ENCODE measurements around the gene POLR1E.

DNA sequence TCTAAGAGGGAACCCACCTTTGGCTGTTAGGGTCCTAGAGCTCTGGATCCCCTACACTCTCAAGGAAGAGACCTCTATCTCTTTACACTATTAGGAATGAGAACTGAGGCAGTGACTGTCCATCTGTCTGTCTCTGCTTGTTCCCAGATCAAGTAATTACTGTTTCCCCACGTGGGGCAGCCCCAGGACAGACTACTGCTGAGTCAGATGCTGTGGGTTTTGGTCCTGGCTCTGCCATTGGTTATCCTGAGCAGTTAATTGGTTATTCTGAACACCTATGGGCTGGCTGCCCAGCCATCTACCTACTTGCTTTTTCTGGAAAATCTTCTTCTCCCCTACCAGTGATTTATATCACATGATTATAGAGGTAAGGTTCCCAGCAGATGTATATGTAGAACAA lies 57.1 kb downstream of the POLR1E start:
- TF ChIP-seq, protein P1, sequence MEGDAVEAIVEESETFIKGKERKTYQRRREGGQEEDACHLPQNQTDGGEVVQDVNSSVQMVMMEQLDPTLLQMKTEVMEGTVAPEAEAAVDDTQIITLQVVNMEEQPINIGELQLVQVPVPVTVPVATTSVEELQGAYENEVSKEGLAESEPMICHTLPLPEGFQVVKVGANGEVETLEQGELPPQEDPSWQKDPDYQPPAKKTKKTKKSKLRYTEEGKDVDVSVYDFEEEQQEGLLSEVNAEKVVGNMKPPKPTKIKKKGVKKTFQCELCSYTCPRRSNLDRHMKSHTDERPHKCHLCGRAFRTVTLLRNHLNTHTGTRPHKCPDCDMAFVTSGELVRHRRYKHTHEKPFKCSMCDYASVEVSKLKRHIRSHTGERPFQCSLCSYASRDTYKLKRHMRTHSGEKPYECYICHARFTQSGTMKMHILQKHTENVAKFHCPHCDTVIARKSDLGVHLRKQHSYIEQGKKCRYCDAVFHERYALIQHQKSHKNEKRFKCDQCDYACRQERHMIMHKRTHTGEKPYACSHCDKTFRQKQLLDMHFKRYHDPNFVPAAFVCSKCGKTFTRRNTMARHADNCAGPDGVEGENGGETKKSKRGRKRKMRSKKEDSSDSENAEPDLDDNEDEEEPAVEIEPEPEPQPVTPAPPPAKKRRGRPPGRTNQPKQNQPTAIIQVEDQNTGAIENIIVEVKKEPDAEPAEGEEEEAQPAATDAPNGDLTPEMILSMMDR (optimal IDR thresholded peaks at IDR 0.05 in 1 of 3, IDR thresholded peaks at IDR 0.05 in 1 of 3, conservative IDR thresholded peaks at IDR 0.05 in 1 of 3; ENCODE audit: extremely low read depth in 1 of 3, insufficient read depth in 2 of 3, low read length in 3 of 3) = no peak
- TF ChIP-seq EZH2 (IDR thresholded peaks at IDR 0.05; ENCODE audit: low read length) = no peak

Measured in keratinocyte (primary cell).